LoVo (cell line): ENCODE data around the gene TNS1.

Experiments
- DNase-seq: peaks from one replicate; pipeline ENCODE4 v3.0.0-alpha.2; 2016; ENCODE audit warnings: low spot score

Gene TNS1

DNA sequence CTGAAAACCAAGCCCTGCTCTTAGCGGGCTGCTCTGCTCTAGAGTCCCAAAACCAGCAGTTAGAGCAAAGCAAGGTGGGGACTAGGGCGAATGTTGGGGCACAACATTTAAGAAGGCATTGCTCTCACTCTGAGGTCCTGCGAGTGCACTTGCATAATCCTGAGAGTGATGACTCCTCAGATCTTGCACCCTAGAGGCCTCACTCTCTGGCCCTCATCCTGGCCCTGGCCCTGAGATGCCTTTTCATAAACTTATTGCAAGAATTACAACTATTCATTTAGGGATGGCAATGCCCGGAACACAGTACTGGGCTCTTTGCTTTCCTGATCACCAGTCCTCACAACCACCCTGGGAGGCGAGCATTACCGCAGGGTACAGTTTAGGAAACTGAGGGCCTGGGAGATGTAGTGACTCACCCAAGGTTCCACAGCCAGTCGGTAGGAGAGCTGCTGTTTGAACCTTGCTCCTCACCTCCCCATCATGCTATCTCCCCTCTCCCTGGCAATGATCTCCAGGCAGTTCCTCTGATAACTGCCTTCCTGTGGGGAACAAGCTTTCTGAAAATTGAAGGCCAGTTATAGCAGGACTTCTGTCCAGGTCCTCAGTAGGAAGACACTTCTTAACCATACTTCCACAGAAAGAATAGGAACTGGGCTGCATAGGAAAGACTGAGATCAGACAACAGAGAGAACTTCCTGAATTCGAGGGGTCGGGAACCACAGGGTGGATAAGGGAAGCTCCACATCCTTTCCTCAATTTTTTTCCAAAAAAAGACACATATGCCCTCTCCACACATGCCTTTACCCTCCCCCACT, 91.3 kb downstream of the TNS1 start:
- DNase-seq: no peak

DNA sequence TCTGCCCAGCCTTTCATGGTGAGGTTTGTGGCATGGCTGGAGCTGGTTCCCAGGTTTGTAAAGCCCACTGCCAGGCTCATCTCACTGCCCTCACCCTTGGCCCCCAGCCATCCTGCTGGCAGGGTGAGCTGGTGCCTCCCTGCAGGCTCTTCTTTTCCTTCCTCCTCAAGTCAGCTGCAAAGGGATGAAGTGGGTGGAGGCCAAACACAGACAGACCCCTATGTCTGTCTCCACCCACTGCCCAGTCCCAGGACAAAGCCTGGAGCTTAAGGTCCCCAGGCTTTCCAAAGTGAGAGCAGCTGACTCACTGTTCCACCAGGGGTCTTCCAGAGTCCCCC, 92.0 kb downstream of the TNS1 start:
- DNase-seq: no peak

DNA sequence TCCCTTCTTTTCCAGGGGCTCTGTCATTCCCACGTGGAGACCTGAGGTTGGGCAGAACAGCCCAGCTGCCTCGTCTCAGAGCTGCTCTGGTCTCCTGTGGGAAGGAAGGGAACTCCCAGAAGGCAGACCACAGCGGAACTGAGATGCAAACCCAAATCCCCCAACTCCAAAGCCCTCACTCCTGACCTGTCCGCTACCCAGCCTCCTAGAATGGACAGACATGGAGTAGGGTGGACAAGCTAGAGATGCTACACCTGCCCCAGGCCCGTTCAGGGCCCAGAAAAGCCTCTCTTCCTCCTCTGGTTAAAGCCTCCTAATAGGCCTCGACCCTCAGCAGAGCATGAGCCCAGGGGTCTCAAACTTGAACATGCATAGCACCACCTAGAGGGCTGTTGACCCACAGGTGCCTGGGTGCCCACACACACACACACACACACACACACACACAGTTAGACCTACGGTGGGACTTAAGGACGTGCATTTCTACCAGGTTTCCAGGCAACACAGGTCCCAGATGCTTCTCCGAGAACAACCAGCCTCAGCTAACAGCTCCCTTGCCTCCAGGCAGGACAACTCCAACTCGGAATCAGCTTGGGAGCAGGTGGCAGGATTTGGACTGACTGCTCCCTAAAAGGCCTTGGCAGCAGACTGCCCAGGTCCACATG, 93.5 kb downstream of the TNS1 start:
- DNase-seq: no peak

DNA sequence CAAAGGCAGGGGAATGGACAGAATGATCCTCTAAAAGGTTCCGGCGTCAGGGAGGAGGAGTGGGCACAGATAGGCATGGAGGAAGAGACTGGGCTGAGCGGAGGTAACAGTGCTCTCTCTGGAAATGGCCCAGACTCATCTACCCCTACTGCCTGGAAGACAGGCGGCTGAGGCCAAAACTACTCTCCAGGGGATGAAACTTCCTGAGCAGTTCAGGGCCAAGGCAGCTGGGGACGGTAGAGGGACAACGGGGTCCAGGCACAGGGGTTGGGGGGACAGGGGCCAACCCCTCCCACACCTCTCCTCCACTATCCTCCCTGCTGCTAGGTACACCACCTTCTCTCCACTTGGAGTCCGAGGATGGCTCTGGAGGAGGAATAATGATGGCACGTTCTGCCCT, 94.3 kb downstream of the TNS1 start:
- no peak for DNase-seq

DNA sequence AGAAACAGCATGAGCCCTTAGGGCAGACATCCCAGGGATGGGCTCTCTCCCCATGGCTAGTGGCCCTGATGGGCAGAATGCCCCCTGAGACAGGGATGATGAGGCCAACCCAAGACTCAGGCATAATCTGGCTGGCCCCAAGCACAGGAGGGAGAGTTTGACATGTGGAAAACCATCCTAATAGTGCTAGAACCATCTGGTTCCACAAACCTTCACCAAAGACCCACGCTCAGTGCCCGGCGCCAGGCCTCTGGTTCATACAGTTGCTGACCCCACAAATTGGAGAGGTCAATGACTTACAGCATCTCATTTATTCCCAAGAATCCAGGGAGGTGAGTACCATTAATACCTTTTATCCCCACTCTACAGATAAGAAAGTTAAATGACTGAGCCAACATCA, 95.5 kb downstream of the TNS1 start:
- no peak for DNase-seq

DNA sequence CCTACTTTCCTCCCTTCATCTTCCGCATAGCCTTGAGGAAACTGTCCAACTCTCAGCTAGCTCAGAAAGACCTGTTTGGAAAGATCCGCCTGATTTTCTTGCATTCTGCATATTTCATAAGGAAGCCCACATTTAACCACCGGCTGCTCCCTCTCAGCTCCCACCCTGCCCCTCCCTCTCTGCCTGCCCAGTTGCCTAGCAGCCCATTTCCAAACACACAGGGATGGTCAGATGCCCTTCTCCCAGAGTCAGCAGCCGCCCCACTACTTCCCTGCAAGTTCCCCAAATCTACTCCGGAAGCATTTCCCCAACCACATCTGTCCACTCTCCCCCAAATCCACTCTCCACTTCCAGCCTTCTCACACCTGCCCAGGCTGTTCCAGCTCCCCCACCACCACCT, 96.0 kb downstream of the TNS1 start:
- no peak for DNase-seq

DNA sequence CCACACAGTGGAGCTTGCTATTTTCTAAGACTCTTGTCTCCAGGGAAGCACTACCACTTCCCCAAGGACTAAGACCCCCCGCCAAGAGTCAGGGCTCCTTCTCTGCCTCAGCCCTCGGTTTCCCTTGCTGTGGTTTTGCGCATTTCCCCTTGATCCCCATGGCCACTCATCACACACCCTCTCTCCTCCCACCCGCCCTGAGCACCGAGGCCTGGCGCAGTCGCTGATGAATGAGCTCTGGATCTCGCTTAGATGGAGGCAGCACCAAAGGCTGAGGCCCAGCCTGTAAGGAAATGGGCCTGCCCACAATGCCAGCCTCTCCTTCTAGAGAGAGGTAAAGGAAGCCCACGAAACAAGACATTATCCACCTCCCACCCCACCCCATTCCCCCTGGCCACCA, 96.9 kb downstream of the TNS1 start:
- DNase-seq: no peak

DNA sequence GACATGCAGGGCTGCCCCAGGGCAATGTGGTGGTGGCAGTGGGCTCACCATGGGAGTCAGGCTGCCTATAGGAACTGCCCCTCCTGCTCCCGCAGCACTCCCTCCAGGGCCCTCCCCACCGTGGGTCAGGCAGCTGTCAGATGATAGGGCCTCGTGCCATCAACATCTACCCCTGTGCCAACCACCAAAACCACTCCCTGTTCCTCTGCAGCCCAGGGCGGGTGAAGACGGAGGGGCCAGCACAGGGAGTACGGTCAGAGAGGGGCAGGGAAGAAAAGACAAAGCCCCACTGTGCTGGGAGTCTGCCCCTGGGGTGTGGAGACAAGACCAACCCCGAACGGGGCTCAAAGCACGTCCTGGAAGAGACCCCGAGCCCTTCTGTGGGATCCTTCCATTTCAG, 97.4 kb downstream of the TNS1 start:
- no peak for DNase-seq

DNA sequence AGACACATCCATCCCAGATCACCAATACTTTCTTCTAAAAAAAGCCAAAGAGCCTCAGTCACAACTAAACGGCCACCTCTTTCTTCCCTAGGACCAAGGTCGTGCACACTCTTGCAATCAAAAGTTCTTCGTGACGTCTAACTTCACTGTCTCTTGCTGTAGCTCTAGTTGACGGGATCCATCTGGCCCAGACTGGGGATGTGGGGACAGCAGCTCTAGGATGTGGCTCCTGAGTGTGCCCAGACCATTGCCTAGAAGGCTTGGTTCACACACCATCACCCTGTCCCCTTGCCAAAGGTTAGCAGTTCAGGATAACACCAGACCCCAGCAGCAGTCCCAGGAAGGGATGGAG, 98.2 kb downstream of the TNS1 start:
- DNase-seq: no peak

DNA sequence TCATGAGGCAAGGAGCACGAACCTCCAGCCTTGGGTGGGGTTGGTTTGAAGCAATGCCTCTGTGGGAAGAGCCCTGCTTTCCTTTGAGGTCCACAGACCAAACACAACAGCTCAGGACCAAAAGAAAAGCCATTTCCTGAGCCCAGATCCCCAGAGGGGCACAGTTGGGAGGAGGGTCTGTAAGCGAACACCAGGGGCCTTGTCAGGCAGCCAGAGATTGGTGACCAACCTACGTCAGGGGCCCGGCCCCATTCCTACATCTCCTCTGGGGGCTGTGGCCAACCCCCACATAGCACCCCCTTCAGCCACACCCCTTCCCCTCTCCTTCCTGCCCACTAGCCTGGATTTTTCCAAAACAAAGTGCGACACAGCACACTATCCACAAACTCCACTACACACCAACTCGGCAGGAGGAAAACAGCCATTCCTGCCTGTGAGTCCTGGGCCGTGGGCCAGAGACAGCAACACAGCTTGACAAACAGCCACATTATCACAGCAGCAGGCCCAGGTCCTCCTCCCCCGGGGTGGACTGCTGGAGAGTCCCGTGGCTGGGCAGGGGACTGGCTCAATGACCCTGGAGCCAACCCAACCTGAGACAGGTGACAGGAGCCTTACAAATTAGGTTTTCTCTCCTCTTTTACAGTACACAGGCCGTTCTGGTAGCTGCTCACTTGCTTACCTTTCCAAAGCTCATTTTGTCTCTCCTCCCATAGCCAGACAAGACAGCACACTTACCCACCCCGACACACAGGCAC, 98.8 kb downstream of the TNS1 start:
- no peak for DNase-seq

DNA sequence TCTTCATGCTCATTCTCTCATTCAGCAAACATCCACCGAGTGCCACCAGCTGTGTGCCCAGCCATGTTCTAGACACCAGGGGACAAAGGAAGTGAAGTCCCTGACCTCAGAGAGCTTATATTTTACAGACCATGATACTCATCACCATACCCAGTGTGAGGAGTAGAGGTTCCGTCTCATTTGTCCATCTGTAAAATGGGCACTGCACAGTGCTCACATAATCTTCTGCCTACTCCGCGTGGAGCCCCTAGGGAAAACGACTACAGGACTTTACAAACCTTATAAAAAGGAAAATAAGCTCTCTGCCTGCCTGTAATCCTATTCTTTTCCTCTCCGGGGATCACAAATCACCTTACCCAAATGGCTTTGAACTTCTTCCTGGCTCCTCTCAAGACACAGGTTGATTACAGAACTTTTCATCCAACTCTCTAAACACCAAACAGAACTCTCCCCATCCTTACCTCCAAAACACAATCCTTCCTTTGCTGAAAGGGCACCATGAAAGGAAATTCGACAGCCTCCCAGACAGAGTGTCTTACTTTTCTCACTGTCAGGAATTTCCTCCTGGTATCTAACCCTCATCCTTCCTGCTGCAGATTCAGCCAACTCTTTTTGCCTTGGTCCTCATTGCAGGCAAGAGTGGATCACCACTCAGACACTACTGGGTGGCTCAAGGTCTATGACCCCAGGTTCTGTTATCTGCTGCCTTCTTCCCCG, 99.5 kb downstream of the TNS1 start:
- no peak for DNase-seq

DNA sequence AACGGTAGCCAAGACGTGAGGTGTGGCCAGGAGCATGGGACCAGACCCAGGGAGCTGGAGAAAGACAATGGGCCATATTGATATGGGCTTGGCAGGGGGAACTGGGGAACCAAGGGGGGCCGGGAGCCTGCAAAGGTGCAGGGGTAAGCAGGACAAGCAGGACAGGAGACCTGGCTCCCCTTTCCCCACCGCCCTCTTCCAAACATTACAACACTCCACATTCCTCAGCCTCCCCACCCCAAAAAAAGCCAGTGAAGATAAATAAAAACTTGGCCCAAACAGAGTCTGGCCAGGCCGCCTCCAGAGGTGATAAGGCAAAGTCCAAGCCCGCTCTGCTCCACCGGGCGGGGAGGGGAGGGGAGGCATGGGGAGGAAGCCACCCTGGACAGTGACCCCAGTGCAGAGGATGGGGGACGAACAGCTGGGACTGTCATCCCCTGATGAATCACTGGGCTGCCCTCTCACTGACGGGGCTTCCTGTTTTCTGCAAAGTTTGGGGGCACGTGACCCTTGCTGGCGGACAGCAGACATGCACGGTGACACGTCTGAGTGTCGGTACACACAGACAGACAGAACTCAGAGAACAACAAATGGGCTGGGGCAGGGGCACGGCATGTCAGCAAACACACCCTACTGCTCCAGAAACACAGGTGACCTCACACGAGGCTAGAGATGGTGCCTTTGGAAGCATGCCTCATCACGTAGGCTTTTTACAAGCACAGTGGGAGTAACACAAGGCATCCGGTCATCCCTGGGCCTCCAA, 100.2 kb downstream of the TNS1 start:
- peak; percentile 30 for DNase-seq

DNA sequence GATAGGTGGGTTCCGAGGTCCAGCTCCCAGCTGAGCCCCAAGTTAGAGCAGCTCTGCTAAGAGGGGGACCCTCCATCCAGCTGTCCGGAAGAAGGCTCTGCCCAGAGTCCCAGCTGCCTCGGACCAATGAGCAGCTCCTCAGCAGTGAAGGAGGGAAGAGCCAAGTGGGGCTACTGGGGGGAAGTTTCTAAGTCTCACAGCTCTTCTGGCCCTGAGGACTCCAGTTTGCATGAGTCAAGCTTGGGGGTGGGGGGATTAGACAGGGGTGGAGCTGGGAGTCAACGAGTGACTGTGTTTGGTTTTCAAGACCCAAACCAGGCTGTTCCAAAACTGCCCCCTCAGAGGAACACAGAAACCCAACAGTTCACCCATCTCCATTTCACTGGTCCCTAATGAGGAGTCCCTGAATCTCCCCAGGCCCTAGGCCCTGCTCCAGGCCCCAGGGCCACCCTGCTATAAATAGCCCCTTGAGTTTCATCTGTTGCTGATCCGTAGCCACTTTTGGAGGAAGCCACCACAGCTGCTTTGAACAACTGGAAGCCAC, 100.9 kb downstream of the TNS1 start:
- DNase-seq: no peak

DNA sequence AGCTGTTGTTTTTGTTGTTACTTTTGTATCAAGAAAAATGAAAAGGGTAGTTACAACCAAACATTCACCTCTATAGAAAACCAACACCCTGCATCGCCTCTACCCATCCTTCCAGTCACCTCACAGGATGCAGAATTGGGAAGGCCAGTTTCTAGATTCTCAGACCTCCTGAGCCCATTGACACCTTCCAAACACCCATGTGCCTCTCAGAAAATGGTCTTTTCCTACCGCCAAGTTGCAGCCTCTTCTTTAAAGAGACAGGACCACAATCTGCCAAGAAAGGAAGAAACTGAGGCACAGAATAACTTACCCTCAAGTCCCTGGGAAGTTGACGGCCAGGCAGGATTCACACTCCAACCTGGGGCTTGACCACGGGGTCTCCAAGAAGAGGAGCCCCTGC, 101.4 kb downstream of the TNS1 start:
- DNase-seq: no peak

DNA sequence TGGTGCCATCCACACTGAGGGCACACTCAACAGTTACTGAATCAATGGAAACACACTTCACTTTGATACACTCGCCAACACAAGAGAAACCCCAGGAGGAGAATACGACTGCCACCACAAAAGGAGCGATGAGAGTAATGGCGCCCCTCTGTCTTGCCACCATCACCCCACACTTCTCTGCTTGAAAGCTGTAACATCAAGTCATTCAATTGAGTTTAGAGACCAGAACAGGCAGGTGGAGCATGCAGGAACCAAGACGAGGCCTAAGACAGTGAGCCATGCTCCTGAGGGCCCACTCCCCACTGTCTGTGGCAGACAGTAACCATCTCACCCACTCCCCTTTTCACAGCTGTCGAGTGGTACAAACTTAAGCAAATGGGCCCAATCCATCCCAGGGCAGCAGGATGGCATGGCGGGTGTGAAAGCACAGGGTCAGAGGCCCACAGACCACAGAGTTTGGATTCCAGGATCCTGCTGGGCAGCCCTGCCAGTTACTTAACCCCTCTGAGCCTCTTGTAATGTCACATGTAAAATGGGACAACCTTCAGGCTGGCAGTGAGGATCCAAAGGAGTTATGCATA, 101.9 kb downstream of the TNS1 start:
- DNase-seq: no peak

DNA sequence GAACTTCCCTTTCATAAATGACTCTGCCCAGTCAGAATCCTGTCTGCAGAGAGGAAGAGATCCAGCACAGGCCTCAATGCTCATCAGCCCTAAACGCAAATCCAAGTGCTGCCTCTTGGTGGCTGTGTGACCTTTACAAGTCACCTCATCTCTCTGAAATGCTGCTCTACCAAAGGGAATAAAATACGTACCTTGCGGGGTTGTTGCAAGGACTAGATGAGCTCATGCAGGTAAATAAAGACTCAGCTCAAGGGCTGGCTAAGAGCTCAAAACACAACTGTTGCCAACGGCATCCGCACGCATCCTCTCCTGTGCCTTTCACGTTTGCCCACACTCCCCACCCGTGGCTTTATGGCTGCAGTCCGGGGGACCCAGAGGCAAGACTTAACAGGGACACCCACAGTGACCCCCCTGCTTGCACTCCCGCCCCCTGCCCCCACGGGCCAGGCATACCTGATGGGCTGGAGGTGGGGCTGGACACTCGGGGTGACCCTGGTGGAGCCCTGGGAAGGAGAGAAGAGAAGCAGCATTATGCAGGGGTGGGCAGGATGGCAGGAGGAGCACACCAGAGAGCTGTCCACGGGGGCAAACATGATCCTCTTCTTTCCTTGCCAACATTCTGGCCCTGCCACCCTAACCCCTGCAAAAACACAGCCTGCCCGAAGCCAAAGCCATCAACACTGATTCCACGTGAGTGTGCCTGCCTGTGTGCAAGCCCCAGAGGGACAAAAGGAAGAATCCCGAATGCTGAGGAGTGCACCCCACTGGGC, 102.6 kb downstream of the TNS1 start:
- no peak for DNase-seq

DNA sequence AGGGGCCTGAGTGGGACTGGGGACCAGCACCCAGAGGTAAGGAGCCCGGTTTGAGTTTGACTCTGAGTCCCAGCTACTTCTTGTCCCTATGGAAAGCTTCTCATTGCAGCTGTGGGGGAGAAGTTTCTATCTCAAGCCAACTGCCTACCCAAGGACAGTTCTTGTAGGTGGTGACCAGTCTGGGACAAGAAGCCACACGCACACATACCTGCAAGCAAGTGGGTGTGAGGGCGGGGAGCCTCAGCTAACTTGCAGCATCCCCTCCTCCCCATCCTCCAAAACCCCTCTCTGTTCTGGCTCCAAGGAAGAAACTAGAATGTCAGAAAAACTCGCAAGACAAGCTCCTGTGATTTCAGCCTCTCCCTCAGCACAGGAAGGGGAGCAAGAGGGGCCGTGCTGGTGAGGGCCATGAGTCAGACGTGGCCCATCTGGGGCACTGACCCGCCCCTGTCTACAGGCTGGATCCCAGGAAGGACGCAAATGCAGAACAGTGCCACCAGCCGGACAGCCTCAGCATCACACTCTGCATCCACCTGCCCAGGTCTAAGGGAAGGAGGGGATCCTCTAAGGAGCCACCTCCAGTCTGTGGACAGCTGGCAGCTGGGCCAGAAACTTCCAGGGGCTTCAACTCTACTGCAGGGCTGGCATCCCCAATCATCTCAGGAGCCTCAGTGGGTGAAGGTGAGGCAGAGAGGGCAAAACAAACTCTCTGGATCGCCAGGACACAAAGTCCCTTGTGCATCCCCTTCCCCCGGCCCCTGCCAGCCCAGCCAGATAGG, 103.4 kb downstream of the TNS1 start:
- peak; percentile 32 for DNase-seq

DNA sequence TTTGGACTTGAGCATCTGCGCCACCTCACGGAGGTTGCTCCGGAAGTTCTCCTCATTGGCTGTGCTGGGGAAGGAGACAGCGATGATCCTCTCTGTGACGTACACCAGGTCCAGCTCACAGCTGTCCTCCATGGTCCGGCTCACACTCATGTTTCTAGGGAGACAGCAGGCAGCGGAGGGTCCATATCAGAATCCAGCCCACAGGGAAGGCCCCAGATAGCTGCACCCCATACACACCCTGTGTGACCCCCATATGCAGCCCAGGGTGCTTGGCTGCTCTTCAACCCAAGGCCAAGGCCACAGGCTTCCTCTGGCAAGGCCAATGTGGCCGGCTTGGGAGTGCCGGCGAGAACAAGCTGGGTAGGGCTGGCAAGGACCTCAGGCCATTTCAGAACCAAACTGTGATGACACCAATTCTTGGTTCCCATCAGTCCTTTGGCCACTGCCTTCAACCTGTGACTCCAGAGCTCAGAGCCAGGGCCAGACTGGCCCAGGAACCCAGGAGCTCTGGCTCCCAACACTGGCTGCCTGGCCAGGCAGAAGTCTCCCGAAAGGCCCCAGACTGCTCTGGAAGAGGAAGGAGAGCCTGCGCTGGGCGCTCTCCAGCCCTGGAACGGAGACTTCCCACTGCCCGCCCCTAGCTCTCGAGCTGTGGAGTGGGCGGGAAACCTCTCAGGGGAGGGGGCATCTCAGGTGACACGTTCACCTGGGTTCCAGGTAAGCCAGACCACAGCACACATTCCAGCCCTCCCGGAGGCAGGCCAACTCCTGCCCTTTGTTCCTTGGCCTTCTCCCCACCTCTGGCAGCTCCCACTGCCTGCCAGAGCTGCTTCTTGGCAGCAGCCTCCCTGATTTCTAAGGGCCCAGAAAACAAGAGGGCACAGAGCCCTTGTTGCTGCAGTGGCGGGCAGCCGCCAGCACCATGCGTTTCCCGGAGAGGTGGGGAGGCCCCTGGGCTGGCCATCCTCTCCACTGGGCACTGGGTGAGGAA, 104.7 kb downstream of the TNS1 start:
- DNase-seq: no peak
